Embryonic facial prominence (tissue), 1 donor: ENCODE results near the gene CELF6.
A peak's percentile ranks its signal among the peaks of the same experiment; 100 is the strongest.
"Not testable (repeated sequence)": the region's sequence is repeated elsewhere in the genome, so short reads cannot be mapped to it uniquely, and the experiment has no call there.

Experiments
- DNase-seq: peaks from one replicate; pipeline ENCODE4 v3.0.0-alpha.2; 2016; ENCODE audit errors: extremely low spot score

Gene CELF6

GRCh38 chr15:72315706-72316370 lies 4.1 kb downstream of the CELF6 start:
- no peak for DNase-seq

GRCh38 chr15:72313881-72314280 lies 6.1 kb downstream of the CELF6 start:
- no peak for DNase-seq

- DNase-seq: no peak
These were observed 6.5 kb downstream of the CELF6 start for GRCh38 chr15:72313448-72313840.

GRCh38 chr15:72312605-72313447 lies 7.1 kb downstream of the CELF6 start:
- no peak for DNase-seq

- no peak for DNase-seq
These were observed 12.9 kb downstream of the CELF6 start for GRCh38 chr15:72307026-72307425.

GRCh38 chr15:72306211-72306785 lies 13.7 kb downstream of the CELF6 start:
- no peak for DNase-seq

GRCh38 chr15:72304596-72304995 lies 15.4 kb downstream of the CELF6 start:
- DNase-seq: no peak

GRCh38 chr15:72302955-72303354 lies 17.0 kb downstream of the CELF6 start:
- no peak for DNase-seq

- no peak for DNase-seq
These were observed 30.2 kb downstream of the CELF6 start for GRCh38 chr15:72289597-72290325.

- DNase-seq: no peak
These were observed 31.0 kb downstream of the CELF6 start for GRCh38 chr15:72288796-72289596.

- no peak for DNase-seq
These were observed 33.9 kb downstream of the CELF6 start for GRCh38 chr15:72285927-72286516.

GRCh38 chr15:72285402-72285801 lies 34.6 kb downstream of the CELF6 start:
- no peak for DNase-seq

- DNase-seq: no peak
These were observed 35.2 kb downstream of the CELF6 start for GRCh38 chr15:72284781-72285180.

- no peak for DNase-seq
These were observed 38.2 kb downstream of the CELF6 start for GRCh38 chr15:72281713-72282112.

GRCh38 chr15:72280751-72281150 lies 39.2 kb downstream of the CELF6 start:
- DNase-seq: no peak

- no peak for DNase-seq
These were observed 41.2 kb downstream of the CELF6 start for GRCh38 chr15:72278737-72279136.

GRCh38 chr15:72276326-72276700 lies 43.6 kb downstream of the CELF6 start:
- DNase-seq: no peak

- DNase-seq: not testable (repeated sequence)
These were observed 44.2 kb downstream of the CELF6 start for GRCh38 chr15:72275635-72276325.

GRCh38 chr15:72272997-72273352 lies 47.0 kb downstream of the CELF6 start:
- DNase-seq: no peak

- DNase-seq: peak; percentile 96
These were observed 47.6 kb downstream of the CELF6 start, which contains the start of gene PARP6 for GRCh38 chr15:72272213-72272996. TSS of gene PARP6 (minus strand) at chr15:72272554. CDS start at chr15:72267477, 5,077 bp downstream.
